Pancreas (tissue), 10 donors: ENCODE results near the gene GIMAP8. TPM values are rescaled to one million over a fixed set of nuclear protein-coding genes. Genes with fewer than 3 reads are reported as not detected.
"Not testable (repeated sequence)": the region's sequence is repeated elsewhere in the genome, so short reads cannot be mapped to it uniquely, and the experiment has no call there.

Experiments
- ATAC-seq, 4 donors: fragments of 200-7000 bp; cut with Tn5 transposase; one replicate each; pipeline versions ENCODE4 v1.8.0 to v1.9.1; 2020; ENCODE audit warnings: mild to moderate bottlenecking in 4 of 4, moderate library complexity in 4 of 4
- DNase-seq, 6 donors: peaks; one replicate each; pipeline ENCODE4 v3.0.0-alpha.2; 2020
- FAIRE-seq: peaks from 2 replicates; lab custom pipeline; 2012; peaks lifted over from hg19 to GRCh38; lab: Jason Lieb, UNC
- H3K27ac ChIP-seq, 4 donors: fragments of 200-600 bp; sonication (generic); 1 replicate in 3 of 4; 2 replicates in 1 of 4; pipeline versions ENCODE4 v1.5.0 to v1.8.0; 2020
- H3K27me3 ChIP-seq, 4 donors: fragments of 200-600 bp; one replicate each; pipeline ENCODE4 v1.8.0; 2021
- H3K36me3 ChIP-seq, 3 donors: fragments of 200-600 bp; sonication (generic) in 1 of 3; one replicate each; pipeline versions ENCODE4 v1.5.0 to v1.8.0; 2020 to 2021
- H3K4me1 ChIP-seq, 3 donors: fragments of 200-600 bp; one replicate each; pipeline ENCODE4 v1.8.0; 2021
- H3K4me3 ChIP-seq, 4 donors: fragments of 200-600 bp; sonication (generic) in 2 of 4; one replicate each; pipeline versions ENCODE4 v1.5.0 to v1.8.0; 2020 to 2021
- H3K9me3 ChIP-seq, 4 donors: fragments of 200-600 bp; one replicate each; pipeline ENCODE4 v1.8.0; 2021
- CTCF ChIP-seq, 4 donors: fragments of 200-600 bp; sonication (generic) in 3 of 4; IDR thresholded peaks; one replicate each; pipeline versions ENCODE4 v1.5.0 to v1.8.0; 2021; ENCODE audit warnings: antibody characterized with exemption in 4 of 4
- WGBS, 2 donors: extraction: QIAGEN DNeasy Blood & Tissue Kit; methylation state at CpG; one replicate each; pipeline ENCODE4 v1.1.7; 2013; 5-methylcytosine and 5-hydroxymethylcytosine counted together
- intact Hi-C, 3 donors: fragments of 100-400 bp; cut with DNase I; formaldehyde crosslinking; loops; one replicate each; pipeline versions ENCODE4 v1.11.1 to v1.14.2; 2022
- polyA plus RNA-seq, 2 donors: library from polyadenylated mRNA; stranded (reverse); fragments of 200-250 nt; gene quantifications; one replicate each; pipeline ENCODE4 v1.2.3, GENCODE V29; 2013
- total RNA-seq, 6 donors: library from RNA; stranded (reverse); fragmentation: NEBNext Ultra II Directional in 4 of 6; extraction: Animal tissue kit (Norgen Biotek cat#: 25700) in 4 of 6; gene quantifications; one replicate each; pipeline versions ENCODE4 v1.2.1 to v1.2.4, GENCODE V29; 2021 to 2023
- donor health status: healthy with polysubstance abuse.
- donor health status: DM: no; HTN: no; CAD: no; lungs with moderate emphysema.
- donor health status: DM: no; HTN: no; CAD: no.
- donor health status: control.
- donor health status: control.
- donor health status: Bipolar disorder and iron deficiency.
- donor health status: DM: yes; HTN: yes; CAD: no.
- donor health status: DM: no; HTN: no; CAD: no.
- donor health status: DM: no; HTN: no; CAD: no.
- donor health status: DM: yes; HTN: yes; CAD: no.

GIMAP8 gene
- total and polyA plus RNA-seq, 8 donors: 0.75 to 5.9 (median 2.2) TPM

- ATAC-seq (peak in 2 of 4 donors; percentile 15 to 26), FAIRE-seq (no peak), DNase-seq (no peak)
- 57 to 60% methylated on average over 8 of the region's 8 CpGs for WGBS, 2 donors
- Histone ChIP-seq H3K27ac (no peak overlapping the region), H3K27me3 (no peaks in the 10 kb centered on the region), H3K36me3 (no peaks in the 10 kb centered on the region), H3K9me3 (no peaks in the 10 kb centered on the region), H3K4me1 (peaks cover 0 to 6% (median 0%) of the 10 kb centered on the region in 3 donors), H3K4me3 (peak overlapping the region in 1 of 4 donors; percentile 37)
- TF ChIP-seq CTCF (IDR thresholded peaks at IDR 0.05): no peak
- intact Hi-C loops: loop anchor here in 1 of 3 donors (10.0 kb wide), 1 partner anchor 293 kb away; no protein-coding TSS in a partner anchor
Observed at GRCh38 chr7:150451833-150452461, 1.5 kb downstream of the GIMAP8 start.

- FAIRE-seq (no peak), DNase-seq (no peak), ATAC-seq (no peak)
- H3K4me1 ChIP-seq: peaks cover 0 to 6% (median 0%) of the 10 kb centered on the region in 3 donors
- WGBS, 2 donors: 77 to 86% methylated on average over 8 of the region's 8 CpGs
- no peaks in the 10 kb centered on the region for H3K36me3 ChIP-seq
- H3K27me3 ChIP-seq: no peaks in the 10 kb centered on the region
- peak overlapping the region in 1 of 4 donors; percentile 6 for H3K4me3 ChIP-seq
- TF ChIP-seq CTCF (IDR thresholded peaks at IDR 0.05): no peak
- intact Hi-C loops: loop anchor here in 1 of 3 donors (10.0 kb wide), 1 partner anchor 292 kb away; no protein-coding TSS in a partner anchor
- no peak overlapping the region for H3K27ac ChIP-seq
- no peaks in the 10 kb centered on the region for H3K9me3 ChIP-seq
Observed at GRCh38 chr7:150453181-150453580, 2.8 kb downstream of the GIMAP8 start.

GRCh38 chr7:150453892-150454291, 3.5 kb downstream of the GIMAP8 start:
- WGBS, 2 donors: 81 to 84% methylated on average over 5 of the region's 5 CpGs
- H3K9me3 ChIP-seq: no peaks in the 10 kb centered on the region
- DNase-seq: no peak
- TF ChIP-seq CTCF (IDR thresholded peaks at IDR 0.05): no peak
- FAIRE-seq: no peak
- no peak overlapping the region for H3K4me3 ChIP-seq
- peaks cover 0 to 2% (median 0%) of the 10 kb centered on the region in 3 donors for H3K4me1 ChIP-seq
- intact Hi-C loops: loop anchor here in 1 of 3 donors (10.0 kb wide), 1 partner anchor 291 kb away; no protein-coding TSS in a partner anchor
- no peaks in the 10 kb centered on the region for H3K27me3 ChIP-seq
- ATAC-seq: no peak
- no peaks in the 10 kb centered on the region for H3K36me3 ChIP-seq
- H3K27ac ChIP-seq: no peak overlapping the region

GRCh38 chr7:150457064-150457463, 6.6 kb downstream of the GIMAP8 start:
- not testable (repeated sequence) for ATAC-seq, H3K9me3 ChIP-seq, H3K27me3 ChIP-seq, H3K4me3 ChIP-seq, FAIRE-seq, H3K27ac ChIP-seq, H3K4me1 ChIP-seq, DNase-seq, H3K36me3 ChIP-seq
- WGBS, 2 donors: 72 to 80% methylated on average over 5 of the region's 5 CpGs
- intact Hi-C loops: loop anchor here in 1 of 3 donors (10.0 kb wide), 1 partner anchor 288 kb away; no protein-coding TSS in a partner anchor

- 84 to 96% methylated on average over 1 of the region's 1 CpG for WGBS, 2 donors
- Histone ChIP-seq H3K4me1 (no peaks in the 10 kb centered on the region), H3K9me3 (no peaks in the 10 kb centered on the region), H3K27ac (no peak overlapping the region), H3K27me3 (no peaks in the 10 kb centered on the region), H3K4me3 (no peak overlapping the region), H3K36me3 (no peaks in the 10 kb centered on the region)
- no peak for TF ChIP-seq CTCF (IDR thresholded peaks at IDR 0.05)
- DNase-seq (no peak), ATAC-seq (no peak), FAIRE-seq (no peak)
- intact Hi-C loops: loop anchor here in 1 of 3 donors (10.0 kb wide), 1 partner anchor 287 kb away; no protein-coding TSS in a partner anchor
Observed at GRCh38 chr7:150458235-150458634, 7.8 kb downstream of the GIMAP8 start.
